Measurements from ENCODE around the gene PLB1. TPM values are rescaled to one million over a fixed set of nuclear protein-coding genes. Genes with fewer than 3 reads are reported as not detected.

PLB1 gene
- total RNA-seq, 4 donors from 2014 or later, result 1.5 to 16.5 (median 4.6) TPM

DNA sequence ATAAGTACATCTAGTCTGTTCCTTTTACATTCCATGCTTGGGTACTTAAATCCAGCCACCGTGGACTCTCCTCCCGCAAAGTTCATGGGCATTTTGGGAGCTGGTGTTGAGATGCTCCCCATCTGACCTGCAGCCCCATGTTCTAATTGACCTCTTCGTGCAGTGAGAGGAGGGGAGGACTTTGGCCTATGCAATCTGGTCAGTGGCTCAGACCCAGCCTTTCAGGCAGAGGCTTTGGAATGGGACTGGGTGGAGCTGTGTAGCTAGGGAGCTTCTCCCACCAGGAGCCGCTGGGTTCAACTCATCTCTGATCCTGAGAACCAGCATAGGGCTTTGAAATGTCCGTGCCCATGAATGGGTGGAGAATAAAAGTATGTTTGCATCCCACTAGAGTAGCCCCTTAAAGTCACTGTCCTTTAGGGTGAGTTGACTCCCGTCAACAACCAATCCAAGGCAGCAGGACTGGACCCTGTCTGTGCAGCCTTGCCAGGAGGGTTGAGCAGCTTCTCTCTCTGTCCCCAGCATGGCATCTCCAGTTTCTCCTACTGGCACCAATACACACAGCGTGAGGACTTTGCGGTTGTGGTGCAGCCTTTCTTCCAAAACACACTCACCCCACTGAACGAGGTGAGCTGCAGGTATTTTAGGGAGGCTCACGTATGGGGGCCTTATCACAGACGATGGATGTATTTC is 135.8 kb downstream of the PLB1 start:
- TF ChIP-seq, protein P1, sequence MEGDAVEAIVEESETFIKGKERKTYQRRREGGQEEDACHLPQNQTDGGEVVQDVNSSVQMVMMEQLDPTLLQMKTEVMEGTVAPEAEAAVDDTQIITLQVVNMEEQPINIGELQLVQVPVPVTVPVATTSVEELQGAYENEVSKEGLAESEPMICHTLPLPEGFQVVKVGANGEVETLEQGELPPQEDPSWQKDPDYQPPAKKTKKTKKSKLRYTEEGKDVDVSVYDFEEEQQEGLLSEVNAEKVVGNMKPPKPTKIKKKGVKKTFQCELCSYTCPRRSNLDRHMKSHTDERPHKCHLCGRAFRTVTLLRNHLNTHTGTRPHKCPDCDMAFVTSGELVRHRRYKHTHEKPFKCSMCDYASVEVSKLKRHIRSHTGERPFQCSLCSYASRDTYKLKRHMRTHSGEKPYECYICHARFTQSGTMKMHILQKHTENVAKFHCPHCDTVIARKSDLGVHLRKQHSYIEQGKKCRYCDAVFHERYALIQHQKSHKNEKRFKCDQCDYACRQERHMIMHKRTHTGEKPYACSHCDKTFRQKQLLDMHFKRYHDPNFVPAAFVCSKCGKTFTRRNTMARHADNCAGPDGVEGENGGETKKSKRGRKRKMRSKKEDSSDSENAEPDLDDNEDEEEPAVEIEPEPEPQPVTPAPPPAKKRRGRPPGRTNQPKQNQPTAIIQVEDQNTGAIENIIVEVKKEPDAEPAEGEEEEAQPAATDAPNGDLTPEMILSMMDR (IDR thresholded peaks at IDR 0.05; ENCODE audit: low read depth), result no peak

DNA sequence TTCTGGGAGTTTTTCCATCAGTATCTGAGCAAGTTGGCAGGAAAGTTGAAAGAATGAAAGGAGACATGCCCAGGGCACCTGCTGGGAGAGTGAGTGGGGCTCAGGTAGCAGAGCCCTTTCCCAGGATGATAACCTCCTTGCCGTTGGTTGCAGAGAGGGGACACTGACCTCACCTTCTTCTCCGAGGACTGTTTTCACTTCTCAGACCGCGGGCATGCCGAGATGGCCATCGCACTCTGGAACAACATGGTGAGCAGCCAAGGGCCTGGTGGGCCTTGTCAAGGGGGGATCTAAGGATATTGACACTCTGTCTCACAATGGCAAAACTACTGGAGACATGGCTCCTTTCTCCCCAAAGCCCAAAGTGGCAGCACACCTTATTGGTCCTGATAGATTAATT is 136.9 kb downstream of the PLB1 start:
- TF ChIP-seq, protein P1 (IDR thresholded peaks at IDR 0.05; ENCODE audit: low read depth), result no peak

DNA sequence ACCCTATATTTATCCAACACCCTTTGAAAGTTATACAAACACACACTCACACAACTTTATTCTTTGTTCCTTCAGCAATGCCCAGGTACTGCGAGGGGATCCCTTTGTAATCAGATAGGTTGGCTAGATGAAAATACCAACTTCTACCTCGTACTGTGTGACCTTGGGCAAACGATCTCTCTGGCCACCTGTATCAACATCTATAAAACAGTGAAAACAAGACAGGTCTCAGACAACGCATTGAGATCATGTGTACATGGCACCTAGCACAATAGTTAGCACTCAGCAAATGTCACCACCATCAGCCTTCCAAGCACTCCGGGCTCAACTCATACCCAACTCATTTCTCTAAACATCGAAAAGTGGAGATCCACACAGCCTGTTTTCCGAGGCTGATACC is 137.3 kb downstream of the PLB1 start:
- TF ChIP-seq, protein P1 (IDR thresholded peaks at IDR 0.05; ENCODE audit: low read depth), result no peak

DNA sequence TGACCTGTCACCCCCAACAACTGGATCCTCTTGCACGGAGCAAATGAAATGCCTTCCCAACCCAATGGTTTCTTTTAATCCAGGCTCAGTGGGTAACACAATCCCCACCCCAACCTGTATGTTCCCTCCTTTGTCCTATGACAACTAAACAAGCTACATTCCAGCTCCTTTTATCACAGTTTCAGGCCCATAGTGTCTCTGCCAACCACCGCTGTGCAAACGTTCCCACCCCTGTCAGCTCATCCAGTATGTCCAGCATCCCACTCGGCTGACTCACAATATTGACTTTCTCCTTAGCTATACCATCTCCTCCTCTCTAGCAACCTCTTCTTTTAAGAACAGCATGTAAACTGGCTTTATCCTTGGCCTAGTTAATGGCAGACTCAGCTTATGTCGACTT is 137.9 kb downstream of the PLB1 start:
- TF ChIP-seq, protein P1 (IDR thresholded peaks at IDR 0.05; ENCODE audit: low read depth), result no peak

DNA sequence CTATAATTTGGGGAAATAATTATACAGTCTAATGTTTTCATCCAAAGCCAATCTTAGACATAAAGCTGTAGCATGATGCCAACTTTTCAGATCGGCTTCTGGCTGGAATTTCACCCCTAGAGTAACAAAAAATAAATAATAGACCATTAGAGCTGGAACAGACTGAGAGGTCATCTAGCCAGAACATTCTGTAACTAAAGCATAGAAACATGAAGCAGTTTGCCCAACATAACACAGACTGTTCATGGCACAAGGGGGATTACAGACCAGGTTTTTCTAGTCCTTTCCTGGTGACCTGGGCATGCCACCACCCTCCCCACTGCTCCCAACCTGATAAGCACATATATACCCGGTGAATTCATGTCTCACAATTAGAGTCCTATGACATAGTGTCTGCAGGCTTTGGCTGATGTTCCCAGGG is 139.3 kb downstream of the PLB1 start:
- TF ChIP-seq, protein P1 (IDR thresholded peaks at IDR 0.05; ENCODE audit: low read depth), result no peak

DNA sequence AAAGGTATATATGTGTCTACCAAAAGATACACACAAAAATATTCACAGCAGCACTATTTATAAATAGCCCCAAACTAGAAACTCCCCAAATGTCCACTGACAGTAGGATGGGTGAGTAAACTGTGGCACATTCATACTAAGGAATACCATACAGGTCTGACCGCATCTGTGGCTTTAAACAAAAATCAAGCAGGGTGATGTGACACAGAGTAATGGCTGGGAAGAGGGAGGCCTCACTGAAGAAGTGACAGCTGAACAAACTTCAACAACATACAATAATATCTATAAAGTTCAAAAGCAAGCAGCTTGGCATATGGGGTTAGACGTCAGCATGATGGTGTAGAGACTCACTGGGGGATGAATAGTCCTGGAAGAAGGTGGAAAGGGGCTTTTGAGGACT is 140.6 kb downstream of the PLB1 start:
- TF ChIP-seq, protein P1 (IDR thresholded peaks at IDR 0.05; ENCODE audit: low read depth), result no peak

DNA sequence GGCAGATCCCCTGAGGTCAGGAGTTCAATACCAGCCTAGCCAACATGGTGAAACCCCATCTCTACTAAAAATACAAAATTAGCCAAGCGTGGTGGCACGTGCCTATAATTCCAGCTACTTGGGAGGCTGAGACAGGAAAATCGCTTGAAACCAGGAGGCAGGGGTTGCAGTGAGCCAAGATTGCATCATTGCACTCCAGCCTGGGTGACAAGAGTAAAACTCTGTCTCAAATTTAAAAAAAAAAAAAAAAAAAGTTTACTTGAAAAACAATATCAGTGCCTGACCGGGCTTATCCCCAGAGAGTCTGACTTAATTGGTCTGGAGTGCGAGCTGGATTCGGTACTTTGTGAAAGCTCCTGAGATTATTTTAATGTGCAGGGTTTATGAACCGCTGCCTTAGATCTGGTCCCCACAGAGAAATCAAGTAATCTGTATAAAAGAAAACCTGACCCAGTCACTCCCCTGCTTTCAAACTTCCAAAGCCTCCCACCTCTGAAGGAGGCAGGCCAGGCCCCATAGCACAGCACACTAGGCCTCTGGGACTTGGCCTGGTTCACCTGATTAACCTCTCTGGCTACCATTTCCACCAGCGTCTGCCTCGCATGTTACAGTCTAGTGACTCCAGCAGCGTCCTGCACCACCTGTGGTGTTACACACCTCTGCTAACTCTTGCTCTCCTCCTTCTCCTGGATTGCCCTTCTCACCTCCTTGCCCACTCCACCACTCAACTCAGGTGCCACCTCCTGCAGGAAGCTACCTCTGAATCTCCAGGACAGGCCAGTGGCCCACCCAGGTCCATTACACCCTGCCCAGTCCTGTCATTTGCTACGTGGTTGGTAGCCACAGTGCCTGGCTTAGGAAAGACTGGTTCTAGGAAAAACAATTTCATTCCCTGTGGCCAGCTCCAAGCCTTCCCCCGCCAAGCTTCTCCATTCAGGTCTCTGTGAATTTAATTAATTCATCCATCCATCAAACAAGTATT is 141.5 kb downstream of the PLB1 start:
- TF ChIP-seq, protein P1 (IDR thresholded peaks at IDR 0.05; ENCODE audit: low read depth), result no peak

Measured in subcutaneous adipose tissue (tissue), 4 donors.